ENCODE measurements around the gene MZB1. TPM values are rescaled to one million over a fixed set of nuclear protein-coding genes. Genes with fewer than 3 reads are reported as not detected.

Gene MZB1
- total and polyA plus RNA-seq, 2 of the 13 experiments (the other 11 are each of a cell fraction or from before 2014, with no cell fraction given) = 0.31 to 0.40 TPM

DNA sequence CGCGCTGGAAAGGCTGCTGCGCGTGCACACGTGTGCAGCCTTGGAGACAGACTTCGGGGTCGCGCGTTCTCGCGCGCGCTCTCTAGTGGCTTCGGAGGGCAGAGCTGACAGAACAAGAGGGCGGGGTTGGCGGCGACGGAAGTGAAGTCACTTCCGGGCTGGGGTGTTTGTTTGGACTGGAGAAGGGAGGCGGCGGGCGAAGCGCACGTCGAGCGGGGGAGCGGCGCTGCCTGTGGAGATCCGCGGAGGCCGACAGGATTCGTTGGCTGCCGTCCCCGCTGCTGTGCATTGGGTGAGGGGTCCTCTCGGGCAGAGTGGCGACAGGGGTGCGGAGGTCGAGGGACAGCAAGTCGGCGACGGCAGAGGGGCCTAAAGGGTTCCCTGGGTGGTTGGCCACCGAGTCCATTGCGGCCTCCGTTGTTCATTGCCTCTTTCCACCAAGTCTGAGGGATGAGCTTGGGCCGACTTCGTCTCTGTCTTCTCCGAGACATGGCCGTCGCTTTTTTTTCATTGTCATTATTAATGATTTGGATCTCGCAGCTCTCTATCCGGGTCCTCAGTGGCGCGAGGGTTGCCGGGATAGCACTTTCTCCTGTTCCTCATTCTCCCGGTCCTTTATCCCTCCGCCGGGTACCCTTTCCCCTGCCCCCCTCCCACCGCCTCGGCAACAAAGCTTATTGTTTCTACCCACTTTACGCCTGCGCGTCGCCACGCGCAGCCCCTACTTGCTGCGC lies 47.9 kb downstream of the MZB1 start, which contains the start of gene PAIP2 (continued):
- TF ChIP-seq ZNF484 (CRISPR knock-in tag; IDR thresholded peaks at IDR 0.05; ENCODE audit: borderline replicate concordance, low read depth) (no peak), FOXK2 (IDR thresholded peaks at IDR 0.05) (0 out of 2 replicates have a peak, but pooled peaks have one; percentile 12), NFKBIZ (CRISPR knock-in tag; IDR thresholded peaks at IDR 0.05) (no peak), DNMT1 (CRISPR knock-in tag; IDR thresholded peaks at IDR 0.05) (no peak; the same call in 1 of the 2 replicates), ZNF251 (CRISPR knock-in tag; IDR thresholded peaks at IDR 0.05) (no peak), FOXC1 (CRISPR knock-in tag; IDR thresholded peaks at IDR 0.05; ENCODE audit: borderline replicate concordance) (no peak), KAT2B (IDR thresholded peaks at IDR 0.05; ENCODE audit: borderline replicate concordance, low read depth, low read length) (no peak), RNF2 (conservative IDR thresholded peaks at IDR 0.05; ENCODE audit: low read depth) (0 out of 2 replicates have a peak, but pooled peaks have one; percentile 27), FOSL1 (CRISPR knock-in tag; IDR thresholded peaks at IDR 0.05; ENCODE audit: borderline replicate concordance) (no peak), ZNF331 (CRISPR knock-in tag; IDR thresholded peaks at IDR 0.05) (peak; percentile 56; the same call in 1 of the 2 replicates), HNRNPH1 (optimal IDR thresholded peaks at IDR 0.05; ENCODE audit: low read depth, low read length) (no peak), CC2D1A (CRISPR knock-in tag; IDR thresholded peaks at IDR 0.05) (no peak), ZNF530 (CRISPR knock-in tag; IDR thresholded peaks at IDR 0.05; ENCODE audit: low read depth) (no peak), ETV5 (CRISPR knock-in tag; IDR thresholded peaks at IDR 0.05; ENCODE audit: borderline replicate concordance) (peak; percentile 94)
- TF ChIP-seq, protein P1, sequence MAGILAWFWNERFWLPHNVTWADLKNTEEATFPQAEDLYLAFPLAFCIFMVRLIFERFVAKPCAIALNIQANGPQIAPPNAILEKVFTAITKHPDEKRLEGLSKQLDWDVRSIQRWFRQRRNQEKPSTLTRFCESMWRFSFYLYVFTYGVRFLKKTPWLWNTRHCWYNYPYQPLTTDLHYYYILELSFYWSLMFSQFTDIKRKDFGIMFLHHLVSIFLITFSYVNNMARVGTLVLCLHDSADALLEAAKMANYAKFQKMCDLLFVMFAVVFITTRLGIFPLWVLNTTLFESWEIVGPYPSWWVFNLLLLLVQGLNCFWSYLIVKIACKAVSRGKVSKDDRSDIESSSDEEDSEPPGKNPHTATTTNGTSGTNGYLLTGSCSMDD (CRISPR knock-in tag; IDR thresholded peaks at IDR 0.05) = no peak
- TF ChIP-seq, protein P2, sequence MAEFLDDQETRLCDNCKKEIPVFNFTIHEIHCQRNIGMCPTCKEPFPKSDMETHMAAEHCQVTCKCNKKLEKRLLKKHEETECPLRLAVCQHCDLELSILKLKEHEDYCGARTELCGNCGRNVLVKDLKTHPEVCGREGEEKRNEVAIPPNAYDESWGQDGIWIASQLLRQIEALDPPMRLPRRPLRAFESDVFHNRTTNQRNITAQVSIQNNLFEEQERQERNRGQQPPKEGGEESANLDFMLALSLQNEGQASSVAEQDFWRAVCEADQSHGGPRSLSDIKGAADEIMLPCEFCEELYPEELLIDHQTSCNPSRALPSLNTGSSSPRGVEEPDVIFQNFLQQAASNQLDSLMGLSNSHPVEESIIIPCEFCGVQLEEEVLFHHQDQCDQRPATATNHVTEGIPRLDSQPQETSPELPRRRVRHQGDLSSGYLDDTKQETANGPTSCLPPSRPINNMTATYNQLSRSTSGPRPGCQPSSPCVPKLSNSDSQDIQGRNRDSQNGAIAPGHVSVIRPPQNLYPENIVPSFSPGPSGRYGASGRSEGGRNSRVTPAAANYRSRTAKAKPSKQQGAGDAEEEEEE (CRISPR knock-in tag; IDR thresholded peaks at IDR 0.05; ENCODE audit: borderline replicate concordance) = no peak
- TF ChIP-seq, protein P3, sequence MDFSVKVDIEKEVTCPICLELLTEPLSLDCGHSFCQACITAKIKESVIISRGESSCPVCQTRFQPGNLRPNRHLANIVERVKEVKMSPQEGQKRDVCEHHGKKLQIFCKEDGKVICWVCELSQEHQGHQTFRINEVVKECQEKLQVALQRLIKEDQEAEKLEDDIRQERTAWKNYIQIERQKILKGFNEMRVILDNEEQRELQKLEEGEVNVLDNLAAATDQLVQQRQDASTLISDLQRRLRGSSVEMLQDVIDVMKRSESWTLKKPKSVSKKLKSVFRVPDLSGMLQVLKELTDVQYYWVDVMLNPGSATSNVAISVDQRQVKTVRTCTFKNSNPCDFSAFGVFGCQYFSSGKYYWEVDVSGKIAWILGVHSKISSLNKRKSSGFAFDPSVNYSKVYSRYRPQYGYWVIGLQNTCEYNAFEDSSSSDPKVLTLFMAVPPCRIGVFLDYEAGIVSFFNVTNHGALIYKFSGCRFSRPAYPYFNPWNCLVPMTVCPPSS (IDR thresholded peaks at IDR 0.05) = no peak
- TF ChIP-seq, protein P4, sequence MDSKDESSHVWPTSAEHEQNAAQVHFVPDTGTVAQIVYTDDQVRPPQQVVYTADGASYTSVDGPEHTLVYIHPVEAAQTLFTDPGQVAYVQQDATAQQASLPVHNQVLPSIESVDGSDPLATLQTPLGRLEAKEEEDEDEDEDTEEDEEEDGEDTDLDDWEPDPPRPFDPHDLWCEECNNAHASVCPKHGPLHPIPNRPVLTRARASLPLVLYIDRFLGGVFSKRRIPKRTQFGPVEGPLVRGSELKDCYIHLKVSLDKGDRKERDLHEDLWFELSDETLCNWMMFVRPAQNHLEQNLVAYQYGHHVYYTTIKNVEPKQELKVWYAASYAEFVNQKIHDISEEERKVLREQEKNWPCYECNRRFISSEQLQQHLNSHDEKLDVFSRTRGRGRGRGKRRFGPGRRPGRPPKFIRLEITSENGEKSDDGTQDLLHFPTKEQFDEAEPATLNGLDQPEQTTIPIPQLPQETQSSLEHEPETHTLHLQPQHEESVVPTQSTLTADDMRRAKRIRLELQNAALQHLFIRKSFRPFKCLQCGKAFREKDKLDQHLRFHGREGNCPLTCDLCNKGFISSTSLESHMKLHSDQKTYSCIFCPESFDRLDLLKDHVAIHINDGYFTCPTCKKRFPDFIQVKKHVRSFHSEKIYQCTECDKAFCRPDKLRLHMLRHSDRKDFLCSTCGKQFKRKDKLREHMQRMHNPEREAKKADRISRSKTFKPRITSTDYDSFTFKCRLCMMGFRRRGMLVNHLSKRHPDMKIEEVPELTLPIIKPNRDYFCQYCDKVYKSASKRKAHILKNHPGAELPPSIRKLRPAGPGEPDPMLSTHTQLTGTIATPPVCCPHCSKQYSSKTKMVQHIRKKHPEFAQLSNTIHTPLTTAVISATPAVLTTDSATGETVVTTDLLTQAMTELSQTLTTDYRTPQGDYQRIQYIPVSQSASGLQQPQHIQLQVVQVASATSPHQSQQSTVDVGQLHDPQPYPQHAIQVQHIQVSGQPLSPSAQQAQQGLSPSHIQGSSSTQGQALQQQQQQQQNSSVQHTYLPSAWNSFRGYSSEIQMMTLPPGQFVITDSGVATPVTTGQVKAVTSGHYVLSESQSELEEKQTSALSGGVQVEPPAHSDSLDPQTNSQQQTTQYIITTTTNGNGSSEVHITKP (CRISPR knock-in tag; IDR thresholded peaks at IDR 0.05; ENCODE audit: low read depth) = 0 out of 2 replicates have a peak, but pooled peaks have one; percentile 61
- TF ChIP-seq, protein P5, sequence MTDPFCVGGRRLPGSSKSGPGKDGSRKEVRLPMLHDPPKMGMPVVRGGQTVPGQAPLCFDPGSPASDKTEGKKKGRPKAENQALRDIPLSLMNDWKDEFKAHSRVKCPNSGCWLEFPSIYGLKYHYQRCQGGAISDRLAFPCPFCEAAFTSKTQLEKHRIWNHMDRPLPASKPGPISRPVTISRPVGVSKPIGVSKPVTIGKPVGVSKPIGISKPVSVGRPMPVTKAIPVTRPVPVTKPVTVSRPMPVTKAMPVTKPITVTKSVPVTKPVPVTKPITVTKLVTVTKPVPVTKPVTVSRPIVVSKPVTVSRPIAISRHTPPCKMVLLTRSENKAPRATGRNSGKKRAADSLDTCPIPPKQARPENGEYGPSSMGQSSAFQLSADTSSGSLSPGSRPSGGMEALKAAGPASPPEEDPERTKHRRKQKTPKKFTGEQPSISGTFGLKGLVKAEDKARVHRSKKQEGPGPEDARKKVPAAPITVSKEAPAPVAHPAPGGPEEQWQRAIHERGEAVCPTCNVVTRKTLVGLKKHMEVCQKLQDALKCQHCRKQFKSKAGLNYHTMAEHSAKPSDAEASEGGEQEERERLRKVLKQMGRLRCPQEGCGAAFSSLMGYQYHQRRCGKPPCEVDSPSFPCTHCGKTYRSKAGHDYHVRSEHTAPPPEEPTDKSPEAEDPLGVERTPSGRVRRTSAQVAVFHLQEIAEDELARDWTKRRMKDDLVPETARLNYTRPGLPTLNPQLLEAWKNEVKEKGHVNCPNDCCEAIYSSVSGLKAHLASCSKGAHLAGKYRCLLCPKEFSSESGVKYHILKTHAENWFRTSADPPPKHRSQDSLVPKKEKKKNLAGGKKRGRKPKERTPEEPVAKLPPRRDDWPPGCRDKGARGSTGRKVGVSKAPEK (CRISPR knock-in tag; IDR thresholded peaks at IDR 0.05; ENCODE audit: borderline replicate concordance) = no peak
